Gastroesophageal sphincter (tissue), 4 donors: Measurements from ENCODE around the gene UNC119B. TPM values are rescaled to one million over a fixed set of nuclear protein-coding genes. Genes with fewer than 3 reads are reported as not detected.

Source experiments
- ATAC-seq: fragments of 150-250 bp; one replicate; pipeline ENCODE4 v1.9.1; 2016; ENCODE audit warnings: mild to moderate bottlenecking, moderate library complexity
- H3K27ac ChIP-seq, 4 donors: fragments of 200-600 bp; sonication (generic) in 3 of 4; 1 replicate in 3 of 4; 2 replicates in 1 of 4; pipeline ENCODE4 v1.5.1; 2016 to 2019
- H3K27me3 ChIP-seq: fragments of 200-600 bp; sonication (generic); one replicate; pipeline ENCODE4 v1.5.1; 2019
- H3K36me3 ChIP-seq, 2 donors: fragments of 200-600 bp; sonication (generic); one replicate each; pipeline ENCODE4 v1.5.1; 2019; ENCODE audit warnings: control low read depth in 1 of 2
- H3K4me1 ChIP-seq, 3 donors: fragments of 200-600 bp; sonication (generic); 1 replicate in 2 of 3; 2 replicates in 1 of 3; pipeline ENCODE4 v1.5.1; 2016 to 2019; ENCODE audit warnings: control low read depth in 2 of 3
- H3K4me3 ChIP-seq, 2 donors: fragments of 200-600 bp; sonication (generic); one replicate each; pipeline ENCODE4 v1.5.1; 2019; ENCODE audit warnings: mild to moderate bottlenecking in 1 of 2, moderate library complexity in 1 of 2
- H3K9me3 ChIP-seq, 3 donors: fragments of 200-600 bp; sonication (generic); one replicate each; pipeline ENCODE4 v1.5.1; 2017 to 2019; ENCODE audit warnings: control low read depth in 2 of 3
- EP300 ChIP-seq: sonication (generic); formaldehyde crosslinking; IDR thresholded peaks from one replicate; pipeline ENCODE4 v1.6.1; 2017; ENCODE audit warnings: antibody characterized with exemption, mild to moderate bottlenecking
- POLR2A ChIP-seq, 2 donors: fragments of 450-650 bp; IDR thresholded peaks; one replicate each; pipeline ENCODE4 v1.6.1; 2017; ENCODE audit warnings: antibody characterized with exemption in 2 of 2, mild to moderate bottlenecking in 2 of 2, moderate library complexity in 1 of 2
- POLR2AphosphoS5 ChIP-seq: sonication (generic); formaldehyde crosslinking; IDR thresholded peaks from one replicate; pipeline ENCODE4 v1.6.1; 2017; ENCODE audit warnings: antibody characterized with exemption
- WGBS, 2 donors: methylation state at CpG; one replicate each; pipeline ENCODE4 v1.1.5; 2018; ENCODE audit warnings: low coverage in 1 of 2; 5-methylcytosine and 5-hydroxymethylcytosine counted together
- total RNA-seq, 4 donors: library from RNA; depleted of rRNA; stranded (reverse); fragments of >200 nt; gene quantifications; one replicate each; pipeline ENCODE4 v1.1.0, GENCODE V29; 2016
- TF ChIP-seq, protein P1 (sequence below), 4 experiments: fragments of 200-600 bp in 2 of 4; fragments of 450-650 bp in 2 of 4; sonication (generic) in 1 of 4; IDR thresholded peaks; one replicate each; pipeline ENCODE4 v1.5.1; 2017 to 2019; ENCODE audit warnings: antibody characterized with exemption in 4 of 4, mild to moderate bottlenecking in 2 of 4, moderate library complexity in 2 of 4

UNC119B gene
- total RNA-seq, 4 donors from 2014 or later = 21.8 to 33.3 (median 27.8) TPM

DNA sequence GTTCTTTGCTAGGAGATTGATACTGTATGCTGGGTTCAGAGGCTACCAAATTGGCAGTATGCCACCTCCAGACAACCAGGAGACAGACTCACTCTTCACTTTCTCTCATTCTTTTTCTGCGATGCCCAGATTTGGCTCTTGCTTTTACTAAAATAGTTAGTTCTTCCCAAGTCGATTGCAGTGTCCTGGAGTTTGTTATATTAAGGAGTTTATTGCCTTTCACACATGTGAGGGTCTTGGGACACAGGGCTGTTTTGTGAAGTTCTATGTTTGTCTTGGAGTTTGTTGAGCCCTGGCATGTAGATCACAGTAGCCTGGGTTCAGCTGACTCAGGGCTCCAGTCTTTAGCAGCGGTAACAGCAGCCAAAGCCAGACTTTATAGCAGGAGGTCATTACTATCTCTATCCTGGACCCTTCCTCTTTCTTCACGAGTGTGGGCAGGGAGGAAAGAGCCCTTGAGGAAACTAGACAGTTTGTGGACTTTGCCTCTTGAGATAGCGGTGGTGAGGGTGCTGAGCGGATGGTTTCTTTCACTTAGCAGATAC lies 21.7 kb upstream of the UNC119B start:
- 13 to 17% methylated on average over 2 to 4 of the region's 6 CpGs for WGBS, 2 donors
- H3K27ac ChIP-seq = peak overlapping the region in 3 of 4 donors; percentile 91 to 94 (median 94)
- TF ChIP-seq, protein P1, sequence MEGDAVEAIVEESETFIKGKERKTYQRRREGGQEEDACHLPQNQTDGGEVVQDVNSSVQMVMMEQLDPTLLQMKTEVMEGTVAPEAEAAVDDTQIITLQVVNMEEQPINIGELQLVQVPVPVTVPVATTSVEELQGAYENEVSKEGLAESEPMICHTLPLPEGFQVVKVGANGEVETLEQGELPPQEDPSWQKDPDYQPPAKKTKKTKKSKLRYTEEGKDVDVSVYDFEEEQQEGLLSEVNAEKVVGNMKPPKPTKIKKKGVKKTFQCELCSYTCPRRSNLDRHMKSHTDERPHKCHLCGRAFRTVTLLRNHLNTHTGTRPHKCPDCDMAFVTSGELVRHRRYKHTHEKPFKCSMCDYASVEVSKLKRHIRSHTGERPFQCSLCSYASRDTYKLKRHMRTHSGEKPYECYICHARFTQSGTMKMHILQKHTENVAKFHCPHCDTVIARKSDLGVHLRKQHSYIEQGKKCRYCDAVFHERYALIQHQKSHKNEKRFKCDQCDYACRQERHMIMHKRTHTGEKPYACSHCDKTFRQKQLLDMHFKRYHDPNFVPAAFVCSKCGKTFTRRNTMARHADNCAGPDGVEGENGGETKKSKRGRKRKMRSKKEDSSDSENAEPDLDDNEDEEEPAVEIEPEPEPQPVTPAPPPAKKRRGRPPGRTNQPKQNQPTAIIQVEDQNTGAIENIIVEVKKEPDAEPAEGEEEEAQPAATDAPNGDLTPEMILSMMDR (IDR thresholded peaks at IDR 0.05) = no peak
- TF ChIP-seq POLR2A (IDR thresholded peaks at IDR 0.05) = no peak
- no peak for TF ChIP-seq POLR2AphosphoS5
- no peak for TF ChIP-seq EP300

DNA sequence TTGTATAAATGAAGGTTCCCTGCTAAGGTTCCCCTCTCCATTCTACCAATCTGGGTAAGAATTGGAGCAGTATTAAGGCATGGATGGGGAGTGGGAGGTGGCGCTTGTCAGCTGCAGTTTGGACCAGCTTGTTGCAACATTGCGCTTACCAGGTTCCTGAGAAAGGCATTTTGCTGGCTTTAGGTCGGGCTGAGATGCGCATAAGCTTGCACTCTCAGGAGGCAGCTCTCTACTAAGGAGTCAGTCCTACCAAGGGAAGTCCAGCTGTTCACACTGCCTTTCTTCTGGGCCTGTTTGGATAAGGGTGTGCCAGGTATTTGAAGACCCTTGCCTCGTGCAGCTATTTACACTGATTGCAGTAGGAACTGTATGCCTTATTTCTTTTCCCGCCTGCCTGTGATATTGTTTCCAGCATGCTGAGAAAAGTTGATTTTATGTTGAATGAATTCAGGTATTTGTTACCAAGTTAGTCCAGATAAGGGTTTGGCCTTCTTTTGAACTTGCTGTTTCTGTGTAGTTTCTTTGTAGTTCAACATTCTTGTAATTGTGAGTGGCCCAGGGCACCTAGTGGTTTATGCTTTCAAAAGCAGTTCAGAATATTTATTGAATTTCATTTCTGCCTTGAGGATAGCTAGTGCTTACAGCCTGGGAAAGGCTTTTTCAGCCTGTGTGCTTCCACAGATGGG lies 20.7 kb upstream of the UNC119B start:
- Histone ChIP-seq H3K27ac (peak overlapping the region in 1 of 4 donors; percentile 91), H3K27me3 (no peaks in the 10 kb centered on the region), H3K9me3 (no peaks in the 10 kb centered on the region), H3K4me1 (peaks cover 0 to 64% (median 16%) of the 10 kb centered on the region in 3 donors), H3K4me3 (peak overlapping the region in 1 of 2 donors; percentile 92), H3K36me3 (peaks cover 0 to 11% of the 10 kb centered on the region in 2 donors)
- ATAC-seq = no peak
- WGBS, 2 donors = 62 to 80% methylated on average over 1 to 5 of the region's 6 CpGs
- TF ChIP-seq POLR2AphosphoS5 (no peak), POLR2A (IDR thresholded peaks at IDR 0.05) (no peak), EP300 (no peak)
- TF ChIP-seq, protein P1 (IDR thresholded peaks at IDR 0.05) = no peak

More for the DNA sequence above, 21.7 kb upstream of the UNC119B start:
- Histone ChIP-seq H3K4me3 (peak overlapping the region; percentile 5 to 92), H3K9me3 (no peaks in the 10 kb centered on the region), H3K36me3 (peaks cover 0 to 2% of the 10 kb centered on the region in 2 donors), H3K27me3 (no peaks in the 10 kb centered on the region), H3K4me1 (peaks cover 0 to 64% (median 16%) of the 10 kb centered on the region in 3 donors)
- no peak for ATAC-seq

DNA sequence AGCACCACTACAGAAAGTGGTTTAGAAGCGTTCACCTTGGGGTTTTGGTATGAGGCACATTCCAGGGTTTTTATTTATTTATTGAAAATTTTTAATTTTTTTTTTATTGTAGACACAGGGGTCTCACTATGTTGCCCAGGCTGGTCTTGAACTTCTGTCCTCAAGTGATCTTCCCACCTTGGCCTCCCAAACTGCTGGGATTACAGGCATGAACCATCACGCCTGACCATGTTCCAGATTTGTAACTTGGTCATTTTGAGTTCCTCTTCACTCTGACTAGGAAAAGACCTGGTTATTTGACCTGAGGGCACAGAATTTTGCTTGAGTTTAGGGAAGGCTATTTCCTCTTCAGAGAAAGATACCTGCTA lies 20.2 kb upstream of the UNC119B start:
- ATAC-seq = no peak
- TF ChIP-seq POLR2A (IDR thresholded peaks at IDR 0.05) (no peak), EP300 (no peak), POLR2AphosphoS5 (no peak)
- TF ChIP-seq, protein P1 (IDR thresholded peaks at IDR 0.05) = no peak
- WGBS, 2 donors = 100% methylated on average over 1 of the region's 2 CpGs
- Histone ChIP-seq H3K4me3 (no peak overlapping the region), H3K4me1 (peaks cover 0 to 64% (median 16%) of the 10 kb centered on the region in 3 donors), H3K27ac (no peak overlapping the region), H3K27me3 (no peaks in the 10 kb centered on the region), H3K36me3 (peaks cover 0 to 16% of the 10 kb centered on the region in 2 donors), H3K9me3 (no peaks in the 10 kb centered on the region)

DNA sequence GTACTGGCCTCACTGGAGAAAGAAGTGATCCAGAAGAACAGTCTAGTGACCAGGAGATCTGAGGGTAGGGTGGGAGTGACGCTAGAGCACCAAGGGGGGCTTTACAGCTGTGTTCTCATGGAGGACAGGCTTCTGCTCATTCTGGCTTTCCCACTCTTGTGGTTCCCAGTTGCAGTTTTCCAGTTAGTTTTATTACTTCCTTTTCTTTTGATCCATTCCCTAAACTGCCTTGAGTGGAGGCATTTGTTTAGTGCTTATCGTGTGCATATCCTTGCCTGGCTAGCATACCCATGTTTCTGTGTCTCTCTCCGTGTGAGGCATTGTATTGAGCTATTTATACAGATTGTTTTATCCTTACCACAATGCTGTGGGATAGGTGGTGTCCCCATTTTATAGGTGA lies 19.3 kb upstream of the UNC119B start:
- peaks cover 0 to 25% of the 10 kb centered on the region in 2 donors for H3K36me3 ChIP-seq
- ATAC-seq = no peak
- H3K9me3 ChIP-seq = no peaks in the 10 kb centered on the region
- no peak overlapping the region for H3K27ac ChIP-seq
- 67 to 71% methylated on average over 3 of the region's 3 CpGs for WGBS, 2 donors
- H3K4me1 ChIP-seq = peaks cover 0 to 58% (median 16%) of the 10 kb centered on the region in 3 donors
- no peak overlapping the region for H3K4me3 ChIP-seq
- no peaks in the 10 kb centered on the region for H3K27me3 ChIP-seq
- no peak for TF ChIP-seq POLR2A (IDR thresholded peaks at IDR 0.05)
- TF ChIP-seq, protein P1 (IDR thresholded peaks at IDR 0.05) = no peak
- TF ChIP-seq EP300 = no peak
- no peak for TF ChIP-seq POLR2AphosphoS5
